GM18508 (cell line): ENCODE results near the gene LRRC36.

ENCODE experiments used
- ATAC-seq: cut with Tn5 transposase; IDR thresholded peaks from one replicate; pipeline ENCODE4 v1.9.1; 2021; ENCODE audit warnings: moderate number of reproducible peaks; ENCODE audit not compliant: insufficient read depth, unreplicated experiment

LRRC36 gene

DNA sequence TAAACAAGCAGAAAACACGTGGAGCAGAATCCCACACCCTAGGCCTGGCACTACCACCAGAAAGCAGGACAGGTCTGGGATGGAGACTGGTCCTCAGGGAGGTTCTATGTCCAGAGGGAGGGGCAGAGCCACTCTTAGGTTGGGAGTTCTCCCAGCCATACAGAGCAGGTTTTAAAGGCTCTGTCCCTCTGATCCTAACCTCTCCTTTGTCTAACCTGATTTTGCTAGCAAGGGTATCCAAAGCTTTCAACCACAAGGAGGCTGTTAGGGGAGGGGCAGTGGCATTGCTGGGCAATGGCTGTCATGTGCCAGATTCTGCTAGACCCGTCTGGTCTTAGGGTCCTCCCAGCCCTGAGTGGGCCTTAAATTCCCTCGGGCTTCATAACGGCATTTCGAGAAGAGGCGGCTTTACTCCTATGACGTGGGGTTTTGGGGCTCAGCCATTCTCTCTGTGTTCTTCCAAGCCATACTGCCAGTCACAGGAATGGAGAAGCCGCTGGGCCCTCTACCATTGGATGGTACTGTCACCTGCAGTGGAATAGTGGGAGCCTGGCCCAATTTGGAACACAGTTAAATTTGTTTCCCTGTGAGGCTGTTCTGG lies 61.0 kb downstream of the LRRC36 start:
- no peak for ATAC-seq

DNA sequence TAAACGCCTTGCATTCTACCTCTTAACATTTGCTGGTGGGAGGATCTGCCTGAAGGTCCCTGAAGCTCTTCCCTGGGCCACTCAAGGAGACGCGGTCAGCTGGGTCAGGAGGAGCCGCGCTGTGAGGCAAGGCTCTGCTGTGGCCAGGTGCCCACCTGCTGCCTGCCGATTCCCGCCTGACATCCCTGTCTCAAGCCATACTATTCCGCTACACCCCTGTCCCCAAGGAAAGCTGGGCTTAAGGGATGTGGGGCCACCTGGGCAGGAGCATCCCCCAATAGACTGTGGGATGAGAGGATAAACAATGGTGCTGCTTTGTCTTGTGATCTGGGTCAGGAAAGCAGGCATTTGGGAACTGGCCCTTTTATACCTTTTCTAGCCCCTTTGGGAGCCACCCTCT lies 61.6 kb downstream of the LRRC36 start:
- no peak for ATAC-seq

DNA sequence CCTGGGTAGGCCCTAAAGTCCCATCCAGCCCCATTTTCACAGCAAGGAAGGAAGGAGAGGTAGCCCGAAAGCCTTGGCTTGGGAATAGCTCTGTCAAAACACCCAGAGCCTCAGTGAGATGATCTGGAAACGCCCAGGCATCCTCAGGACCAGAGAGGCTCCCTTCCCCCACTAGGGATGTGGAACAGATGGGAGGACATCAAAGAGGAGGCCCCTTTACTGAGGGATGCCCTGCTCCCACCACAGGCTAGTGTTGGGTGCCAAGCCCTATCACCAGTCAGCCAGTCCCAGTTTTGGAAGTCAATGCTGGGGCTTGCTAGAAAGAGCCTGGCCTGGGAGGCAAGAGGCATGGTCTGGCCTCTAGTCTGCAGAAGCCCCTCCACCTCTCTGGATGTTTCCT lies 62.0 kb downstream of the LRRC36 start:
- ATAC-seq = no peak

- ATAC-seq = no peak
Observed at GRCh38 chr16:67389911-67390815, 63.5 kb downstream of the LRRC36 start.

GRCh38 chr16:67390816-67391423 lies 64.3 kb downstream of the LRRC36 start:
- ATAC-seq = no peak

DNA sequence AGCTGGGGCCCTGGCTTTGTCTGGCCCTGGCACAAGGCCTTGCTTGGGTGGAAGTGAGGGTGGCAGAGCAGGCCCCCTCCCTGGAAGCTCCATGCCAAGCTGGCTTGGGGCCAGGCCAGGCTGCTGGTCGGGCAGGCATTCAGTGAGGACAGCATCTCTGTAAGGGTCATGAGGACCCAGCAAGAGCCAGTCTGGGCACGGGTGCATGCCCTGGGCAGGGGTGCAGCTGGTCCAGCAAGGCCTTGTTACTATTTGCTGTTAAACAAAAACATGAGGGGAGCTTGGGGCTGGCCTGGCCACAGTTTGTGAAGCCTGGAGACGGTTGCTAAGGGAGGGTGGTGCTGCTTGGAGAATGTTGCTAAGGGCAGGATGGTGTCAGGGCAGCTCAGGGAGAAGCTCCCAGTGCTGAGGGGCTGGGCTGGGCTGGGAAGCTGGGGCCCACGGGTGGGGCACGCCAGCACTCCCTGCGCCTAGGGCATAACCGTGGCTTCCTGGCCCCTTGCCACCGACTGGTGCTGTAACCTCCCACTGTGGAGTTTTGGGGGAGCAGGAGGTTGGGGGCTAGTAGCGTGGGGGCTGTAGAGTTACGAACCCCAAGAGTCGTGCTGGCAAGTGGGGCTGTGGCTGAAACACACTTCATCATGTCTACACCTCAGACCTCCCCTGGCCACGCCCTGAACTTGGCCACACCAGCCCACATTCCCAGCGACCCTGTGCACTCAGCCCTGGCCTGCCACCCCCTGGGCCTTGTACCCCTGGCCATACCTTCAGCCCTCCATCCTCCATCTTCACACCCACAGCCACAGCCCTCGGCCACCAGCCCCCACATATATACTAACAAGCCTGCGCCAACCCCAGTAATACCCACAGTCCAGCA lies 65.0 kb downstream of the LRRC36 start:
- ATAC-seq = no peak

DNA sequence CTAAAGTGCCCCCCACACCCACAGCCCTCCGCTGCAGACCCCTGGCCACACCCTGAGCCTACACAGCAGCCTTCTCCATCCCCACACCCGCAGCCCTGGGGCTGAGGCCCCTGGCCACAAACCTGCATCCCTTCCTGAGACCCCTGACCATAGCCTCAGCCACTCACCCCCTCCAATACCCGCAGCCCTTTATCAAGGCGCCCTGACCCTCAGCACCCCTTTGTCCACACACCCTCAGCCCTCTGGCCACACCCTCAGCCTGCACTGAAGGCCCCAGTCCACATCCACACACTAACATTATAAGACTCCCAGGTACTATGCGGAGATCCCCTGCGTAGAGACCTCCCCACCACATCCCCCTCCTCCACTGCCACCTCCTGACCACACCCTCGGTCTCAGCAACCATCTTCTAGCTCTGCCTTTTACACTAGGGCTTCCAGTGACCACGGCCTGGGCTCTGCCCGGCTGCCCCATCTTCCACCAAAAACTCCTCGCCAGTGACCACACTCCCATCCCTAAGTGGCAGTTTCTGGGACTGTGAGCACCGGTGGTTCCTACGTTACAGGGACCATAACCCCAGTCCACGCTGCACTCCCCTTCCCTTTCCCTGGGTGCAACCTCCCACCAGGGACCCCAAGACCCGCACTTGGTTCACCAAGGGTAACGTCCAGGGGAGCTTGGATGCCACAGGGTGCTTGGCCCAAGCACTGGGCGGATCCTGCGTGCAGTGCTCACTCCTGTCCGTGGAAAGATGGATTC lies 65.9 kb downstream of the LRRC36 start:
- ATAC-seq = no peak

DNA sequence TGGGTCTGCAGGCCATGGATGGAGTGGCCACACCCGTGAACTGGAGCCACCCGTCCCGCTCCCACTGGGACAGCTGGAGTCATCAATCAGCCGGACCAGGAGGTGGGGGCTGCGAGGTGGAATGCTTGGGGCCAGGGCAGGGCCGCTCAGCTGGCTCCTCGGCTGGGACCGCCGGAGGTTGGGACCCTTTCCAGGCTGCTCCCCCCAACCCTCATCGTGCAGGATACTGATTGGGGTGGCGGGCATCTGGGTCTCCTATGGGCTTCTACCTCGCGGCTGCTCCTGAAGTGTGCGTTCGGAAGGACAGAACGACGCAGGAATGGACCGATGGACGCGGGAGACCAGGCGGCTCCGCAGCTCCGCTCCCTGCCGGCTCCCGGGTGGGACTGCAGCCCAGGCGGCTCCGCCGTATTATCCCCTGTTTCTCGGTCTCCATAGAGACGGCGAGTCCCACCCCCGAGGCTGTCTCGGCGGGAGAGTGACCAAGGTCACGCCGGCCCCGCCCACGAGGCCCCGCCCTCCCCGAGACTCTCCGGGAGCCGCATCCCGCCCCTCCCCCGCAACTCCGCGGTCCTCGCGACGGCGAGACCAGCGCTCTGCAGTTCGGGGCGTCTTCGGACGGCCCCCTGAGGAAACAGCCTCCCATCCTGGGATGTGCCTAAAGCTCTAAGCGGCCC lies 66.6 kb downstream of the LRRC36 start, which contains the start of gene TPPP3:
Gene TPPP3 (minus strand): TSS at position 388 of the 677 bp plus-strand sequence. CDS start 2,387 bp downstream, outside the sequence.
- ATAC-seq = no peak

DNA sequence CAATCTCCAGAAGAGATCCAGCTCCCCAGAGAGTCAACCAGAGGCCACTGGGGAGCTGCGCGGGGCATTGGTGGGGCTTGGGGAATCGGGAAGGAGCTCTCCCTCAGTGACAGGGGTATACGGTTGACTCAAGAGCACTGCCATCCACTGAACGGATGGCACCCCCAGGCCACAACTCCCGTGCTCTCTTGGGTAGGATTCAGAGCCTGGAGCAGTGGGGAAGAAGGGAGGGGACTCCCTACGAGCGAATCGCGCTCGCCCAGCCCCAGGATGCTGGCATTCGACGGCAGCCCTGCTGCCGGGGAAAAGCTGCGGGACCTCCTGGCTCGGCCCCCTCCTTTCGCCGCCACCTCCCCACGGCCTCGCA lies 67.2 kb downstream of the LRRC36 start:
- no peak for ATAC-seq

DNA sequence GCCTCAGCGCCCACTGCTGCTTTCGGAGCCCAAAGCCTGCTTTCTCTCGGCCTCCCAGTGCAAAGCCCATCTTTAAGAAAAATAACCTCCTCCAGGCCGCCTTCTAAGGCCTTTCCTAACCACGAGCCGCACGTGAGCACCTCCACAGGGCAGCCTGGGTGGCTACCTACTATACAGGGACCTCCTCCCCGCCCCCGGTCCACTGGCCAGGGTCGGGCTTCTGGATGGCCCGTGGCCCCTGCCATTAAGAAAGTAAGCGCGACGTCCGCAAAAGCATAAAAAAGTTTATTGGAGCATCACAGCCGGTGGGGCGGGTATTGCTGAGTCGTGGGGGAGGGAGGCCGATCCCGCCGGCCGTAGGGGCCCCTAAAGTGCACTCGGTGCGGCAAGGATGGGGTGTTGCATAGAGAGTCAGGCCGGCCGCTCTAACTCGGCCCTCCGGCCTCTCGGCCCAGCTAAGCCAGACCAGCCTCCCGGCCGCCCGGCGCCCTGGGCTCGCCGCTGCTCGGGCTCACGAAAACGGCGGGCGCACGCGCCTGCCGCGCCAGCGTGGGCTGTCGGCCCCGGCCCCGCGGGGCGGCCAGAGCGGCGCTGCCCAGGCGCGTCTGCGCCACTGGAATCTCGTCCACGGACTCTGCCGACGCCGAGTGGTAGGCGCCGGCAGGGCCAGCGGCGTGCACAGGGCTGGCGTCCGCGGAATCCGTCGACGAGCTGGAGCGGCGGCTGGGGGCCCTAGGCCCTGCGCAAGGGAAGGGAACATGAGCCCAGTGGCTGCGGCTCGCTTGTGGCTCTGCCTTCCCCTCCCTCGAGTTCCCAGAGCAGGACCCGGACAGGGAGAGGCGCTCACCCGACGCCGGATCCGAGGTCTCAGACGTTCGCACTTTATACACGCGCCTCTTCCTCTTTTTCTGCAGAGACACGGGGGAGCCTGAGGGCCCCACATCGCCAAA lies 67.8 kb downstream of the LRRC36 start:
- no peak for ATAC-seq

GRCh38 chr16:67395105-67395457 lies 68.5 kb downstream of the LRRC36 start:
- no peak for ATAC-seq

GRCh38 chr16:67395458-67396158 lies 69.0 kb downstream of the LRRC36 start:
- ATAC-seq = no peak

- no peak for ATAC-seq
Observed at GRCh38 chr16:67396159-67397035, 69.8 kb downstream of the LRRC36 start.

DNA sequence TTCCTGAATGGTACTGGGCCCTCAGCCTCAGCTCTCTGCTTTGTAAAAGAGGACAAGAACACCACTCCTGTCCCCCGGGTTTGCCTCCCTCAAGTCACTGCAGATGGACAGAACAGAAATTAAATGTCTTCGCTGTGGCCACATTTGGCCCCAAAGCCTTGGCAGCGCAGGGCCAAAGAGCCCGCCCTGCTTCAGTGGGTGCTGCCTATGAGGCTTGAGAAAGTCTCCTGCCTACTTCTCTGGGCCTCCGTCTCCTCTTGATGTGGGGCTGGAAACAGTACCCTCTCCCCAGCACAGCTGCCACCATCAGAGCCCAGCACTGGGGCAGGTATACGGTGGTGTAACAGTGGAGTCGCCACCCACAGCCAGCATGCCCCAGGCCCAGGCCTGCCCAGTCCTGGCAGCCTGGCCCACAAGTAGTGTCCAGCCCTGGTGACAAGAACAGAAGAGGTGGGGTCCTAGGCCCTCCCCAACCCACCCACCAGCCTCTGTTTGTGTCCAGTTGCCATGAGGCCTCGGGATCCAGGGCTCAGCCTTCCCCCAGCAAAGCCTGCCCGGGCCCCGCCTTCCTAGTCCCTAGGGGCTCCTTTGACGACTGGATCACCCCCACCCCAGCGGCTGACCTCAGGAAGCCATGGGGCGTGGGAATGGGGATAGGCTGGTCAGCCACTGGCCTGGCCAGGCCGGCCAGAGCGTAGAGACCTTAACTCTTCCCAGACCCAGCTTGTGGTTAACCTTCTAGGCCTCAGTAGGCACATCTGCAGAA lies 70.6 kb downstream of the LRRC36 start:
- no peak for ATAC-seq

DNA sequence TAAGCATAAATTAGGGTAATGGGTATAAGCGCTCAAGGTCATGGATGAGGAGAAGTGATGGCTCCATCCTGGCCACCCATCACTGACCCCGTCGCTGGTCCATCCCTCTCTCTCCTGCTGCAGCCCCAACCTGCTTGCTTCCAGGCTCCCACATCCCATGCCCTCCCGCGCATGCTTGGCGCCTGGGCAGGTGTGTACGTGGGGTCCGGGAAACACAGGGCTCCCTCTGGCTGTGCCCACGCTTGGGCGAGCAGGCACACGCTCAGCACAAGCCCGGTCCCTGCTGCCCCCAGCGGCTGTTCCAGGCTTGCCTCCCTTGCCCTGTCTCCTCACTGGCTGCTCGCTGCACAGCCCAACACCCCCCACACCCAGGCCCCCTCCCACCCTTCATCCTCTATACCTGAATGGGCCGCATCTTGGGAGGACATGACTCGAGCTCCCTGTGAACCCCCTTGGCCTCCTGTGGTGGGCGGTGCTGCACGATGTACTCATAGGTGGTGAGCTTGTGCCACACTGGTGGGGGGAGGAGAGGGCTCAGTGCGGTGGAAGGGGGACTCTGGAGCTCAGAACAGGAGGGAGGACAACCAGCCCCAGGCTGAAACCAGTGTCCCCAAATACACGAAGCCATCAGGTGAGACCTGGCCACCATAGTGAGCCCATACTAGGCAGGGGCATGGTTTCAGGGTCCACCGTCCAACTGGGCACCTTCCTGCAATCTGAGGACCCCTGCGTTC lies 71.4 kb downstream of the LRRC36 start:
- ATAC-seq = no peak
